HG03064 (cell line): ENCODE results near the gene PCDHGA12.
"Not testable (repeated sequence)": the region's sequence is repeated elsewhere in the genome, so short reads cannot be mapped to it uniquely, and the experiment has no call there.

Experiments
- ATAC-seq: cut with Tn5 transposase; IDR thresholded peaks from one replicate; pipeline ENCODE4 v1.9.1; 2021; ENCODE audit warnings: low read depth; ENCODE audit not compliant: unreplicated experiment

Gene PCDHGA12

GRCh38 chr5:141430332-141431113, at the start of gene PCDHGA12:
PCDHGA12 (plus strand) TSS chr5:141430507; CDS start chr5:141430760, 253 bp downstream.
- ATAC-seq: peak; percentile 95

GRCh38 chr5:141382469-141383294, 47.6 kb upstream of the PCDHGA12 start, which contains the start of gene PCDHGA7:
PCDHGA7 (plus strand) TSS chr5:141382742; CDS start chr5:141382900, 158 bp downstream.
- no peak for ATAC-seq

DNA sequence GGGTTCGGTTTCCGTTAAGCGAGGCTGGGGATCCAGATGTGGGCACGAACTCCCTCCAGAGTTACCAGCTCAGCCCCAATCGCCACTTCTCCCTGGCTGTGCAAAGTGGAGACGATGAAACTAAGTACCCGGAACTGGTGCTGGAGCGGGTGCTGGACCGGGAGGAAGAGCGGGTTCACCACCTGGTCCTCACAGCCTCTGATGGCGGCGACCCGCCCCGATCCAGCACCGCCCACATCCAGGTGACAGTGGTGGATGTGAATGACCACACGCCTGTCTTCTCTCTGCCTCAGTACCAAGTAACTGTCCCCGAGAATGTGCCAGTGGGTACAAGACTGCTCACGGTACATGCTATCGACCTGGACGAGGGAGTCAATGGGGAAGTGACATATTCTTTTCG, 47.0 kb upstream of the PCDHGA12 start:
- no peak for ATAC-seq

GRCh38 chr5:141384471-141385267, 45.6 kb upstream of the PCDHGA12 start:
- ATAC-seq: no peak

GRCh38 chr5:141387557-141388311, 42.6 kb upstream of the PCDHGA12 start, which contains the start of gene PCDHGB4:
PCDHGB4 (plus strand) TSS chr5:141387698; CDS start chr5:141387885, 187 bp downstream.
- ATAC-seq: peak; percentile 87

DNA sequence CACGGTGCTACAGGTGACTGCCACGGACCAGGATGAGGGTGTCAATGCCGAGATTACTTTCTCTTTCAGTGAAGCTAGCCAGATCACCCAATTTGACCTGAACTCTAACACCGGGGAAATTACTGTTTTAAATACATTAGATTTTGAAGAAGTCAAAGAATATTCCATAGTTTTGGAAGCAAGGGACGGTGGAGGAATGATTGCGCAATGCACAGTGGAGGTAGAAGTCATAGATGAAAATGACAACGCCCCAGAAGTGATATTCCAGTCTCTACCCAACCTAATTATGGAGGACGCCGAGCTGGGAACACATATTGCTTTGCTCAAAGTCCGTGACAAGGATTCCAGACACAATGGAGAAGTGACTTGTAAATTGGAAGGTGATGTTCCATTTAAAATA, 41.6 kb upstream of the PCDHGA12 start:
- no peak for ATAC-seq

GRCh38 chr5:141389153-141390042, 40.9 kb upstream of the PCDHGA12 start:
- ATAC-seq: no peak

DNA sequence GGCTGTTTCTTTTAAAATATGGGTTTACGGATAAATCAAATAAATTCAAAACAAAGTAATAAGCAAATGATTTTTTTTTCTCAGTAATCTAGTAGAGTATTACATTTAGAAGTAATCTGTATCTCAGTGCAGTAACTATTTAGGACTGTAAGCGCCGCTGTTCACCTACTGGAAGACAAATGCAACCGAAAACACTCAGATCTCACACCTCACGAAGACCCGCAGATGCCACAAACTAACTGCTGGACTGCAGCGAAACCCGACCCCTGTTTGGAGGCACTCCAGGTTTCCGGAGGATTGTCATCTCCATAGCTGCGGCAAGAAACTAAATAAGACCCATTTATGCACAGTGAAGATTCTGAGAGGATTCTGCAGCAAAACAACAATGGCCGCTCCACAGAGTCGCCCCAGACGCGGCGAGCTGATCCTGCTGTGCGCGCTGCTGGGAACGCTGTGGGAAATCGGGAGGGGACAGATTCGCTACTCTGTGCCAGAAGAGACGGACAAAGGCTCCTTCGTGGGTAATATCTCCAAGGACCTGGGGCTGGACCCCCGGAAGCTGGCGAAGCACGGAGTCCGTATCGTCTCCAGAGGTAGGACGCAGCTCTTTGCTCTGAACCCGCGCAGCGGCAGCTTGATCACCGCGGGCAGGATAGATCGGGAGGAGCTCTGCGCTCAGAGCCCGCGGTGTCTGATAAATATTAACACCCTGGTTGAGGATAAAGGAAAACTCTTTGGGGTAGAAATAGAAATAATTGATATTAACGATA, 37.7 kb upstream of the PCDHGA12 start, which contains the start of gene PCDHGA8:
TSS of gene PCDHGA8 (plus strand) at position 205 of the 770 bp plus-strand sequence. CDS start at position 386, 181 bp downstream.
- ATAC-seq: no peak

GRCh38 chr5:141393267-141393666, 37.0 kb upstream of the PCDHGA12 start:
- ATAC-seq: no peak

DNA sequence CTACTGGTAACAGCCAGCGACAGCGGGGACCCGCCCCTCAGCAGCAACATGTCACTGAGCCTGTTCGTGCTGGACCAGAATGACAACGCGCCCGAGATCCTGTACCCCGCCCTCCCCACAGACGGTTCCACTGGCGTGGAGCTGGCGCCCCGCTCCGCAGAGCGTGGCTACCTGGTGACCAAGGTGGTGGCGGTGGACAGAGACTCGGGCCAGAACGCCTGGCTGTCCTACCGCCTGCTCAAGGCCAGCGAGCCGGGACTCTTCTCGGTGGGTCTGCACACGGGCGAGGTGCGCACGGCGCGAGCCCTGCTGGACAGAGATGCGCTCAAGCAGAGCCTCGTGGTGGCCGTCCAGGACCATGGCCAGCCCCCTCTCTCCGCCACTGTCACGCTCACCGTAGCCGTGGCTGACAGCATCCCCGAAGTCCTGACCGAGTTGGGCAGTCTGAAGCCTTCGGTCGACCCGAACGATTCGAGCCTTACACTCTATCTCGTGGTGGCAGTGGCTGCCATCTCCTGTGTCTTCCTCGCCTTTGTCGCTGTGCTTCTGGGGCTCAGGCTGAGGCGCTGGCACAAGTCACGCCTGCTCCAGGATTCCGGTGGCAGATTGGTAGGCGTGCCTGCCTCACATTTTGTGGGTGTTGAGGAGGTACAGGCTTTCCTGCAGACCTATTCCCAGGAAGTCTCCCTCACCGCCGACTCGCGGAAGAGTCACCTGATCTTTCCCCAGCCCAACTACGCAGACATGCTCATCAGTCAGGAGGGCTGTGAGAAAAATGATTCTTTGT, 35.7 kb upstream of the PCDHGA12 start:
- ATAC-seq: not testable (repeated sequence)

DNA sequence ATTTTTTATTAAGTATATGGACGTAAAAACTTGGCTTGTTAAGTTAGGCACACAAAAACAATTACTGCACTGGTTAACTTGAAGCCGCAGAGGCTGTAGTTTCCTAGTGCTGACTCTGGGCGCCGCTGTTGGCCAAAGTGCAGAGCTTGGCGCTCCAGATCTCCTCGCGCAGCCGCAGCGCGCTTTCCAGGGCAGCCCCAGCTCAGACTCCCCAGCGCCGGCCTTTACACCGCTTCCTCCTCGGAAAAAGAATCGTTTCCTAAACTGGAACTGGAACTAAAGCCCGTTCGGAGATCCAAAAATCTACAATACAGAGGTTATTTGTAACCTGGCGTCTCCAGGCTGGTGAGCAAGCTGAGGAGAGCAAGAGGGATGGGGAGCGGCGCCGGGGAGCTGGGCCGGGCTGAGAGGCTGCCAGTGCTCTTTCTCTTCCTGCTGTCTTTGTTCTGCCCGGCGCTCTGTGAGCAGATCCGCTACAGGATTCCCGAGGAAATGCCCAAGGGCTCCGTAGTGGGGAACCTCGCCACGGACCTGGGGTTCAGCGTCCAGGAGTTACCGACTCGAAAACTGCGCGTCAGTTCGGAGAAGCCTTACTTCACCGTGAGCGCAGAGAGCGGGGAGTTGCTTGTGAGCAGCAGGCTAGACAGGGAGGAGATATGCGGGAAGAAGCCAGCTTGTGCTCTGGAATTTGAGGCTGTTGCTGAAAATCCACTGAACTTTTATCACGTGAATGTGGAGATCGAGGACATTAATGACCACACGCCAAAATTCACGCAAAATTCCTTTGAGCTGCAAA, 32.4 kb upstream of the PCDHGA12 start, which contains the start of gene PCDHGB5:
TSS of gene PCDHGB5 (plus strand) at position 192 of the 796 bp plus-strand sequence. CDS start at position 373, 181 bp downstream.
- peak; percentile 98 for ATAC-seq

DNA sequence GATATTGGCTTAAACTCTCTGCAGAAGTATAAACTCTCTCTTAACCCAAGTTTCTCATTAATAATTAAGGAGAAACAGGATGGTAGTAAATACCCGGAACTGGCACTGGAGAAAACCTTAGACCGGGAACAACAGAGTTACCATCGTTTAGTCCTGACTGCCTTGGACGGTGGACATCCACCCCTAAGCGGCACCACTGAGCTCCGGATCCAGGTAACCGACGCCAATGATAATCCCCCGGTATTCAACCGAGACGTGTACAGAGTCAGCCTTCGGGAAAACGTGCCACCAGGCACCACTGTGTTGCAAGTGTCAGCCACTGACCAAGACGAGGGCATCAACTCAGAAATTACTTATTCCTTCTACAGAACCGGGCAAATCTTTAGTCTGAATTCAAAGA, 31.7 kb upstream of the PCDHGA12 start:
- ATAC-seq: no peak

DNA sequence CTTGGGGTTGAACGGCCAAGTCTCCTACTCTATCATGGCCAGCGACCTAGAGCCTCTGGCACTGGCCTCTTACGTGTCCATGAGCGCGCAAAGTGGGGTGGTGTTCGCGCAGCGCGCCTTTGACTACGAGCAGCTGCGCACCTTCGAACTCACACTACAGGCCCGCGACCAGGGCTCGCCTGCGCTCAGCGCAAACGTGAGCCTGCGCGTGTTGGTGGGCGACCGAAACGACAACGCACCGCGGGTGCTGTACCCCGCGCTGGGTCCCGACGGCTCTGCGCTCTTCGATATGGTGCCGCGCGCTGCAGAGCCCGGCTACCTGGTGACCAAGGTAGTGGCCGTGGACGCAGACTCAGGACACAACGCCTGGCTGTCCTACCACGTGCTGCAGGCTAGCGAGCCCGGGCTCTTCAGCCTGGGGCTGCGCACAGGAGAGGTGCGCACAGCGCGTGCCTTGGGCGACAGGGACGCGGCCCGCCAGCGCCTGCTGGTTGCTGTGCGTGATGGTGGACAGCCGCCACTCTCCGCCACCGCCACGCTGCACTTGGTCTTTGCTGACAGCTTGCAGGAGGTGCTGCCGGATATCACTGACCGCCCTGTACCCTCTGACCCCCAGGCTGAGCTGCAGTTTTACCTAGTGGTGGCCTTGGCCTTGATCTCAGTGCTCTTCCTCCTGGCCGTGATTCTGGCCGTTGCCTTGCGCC, 30.6 kb upstream of the PCDHGA12 start:
- no peak for ATAC-seq

GRCh38 chr5:141402553-141403243, 27.6 kb upstream of the PCDHGA12 start, which contains the start of gene PCDHGA9:
PCDHGA9 (plus strand) TSS chr5:141402778; CDS start chr5:141402953, 175 bp downstream.
- ATAC-seq: no peak

- ATAC-seq: no peak
Measured at GRCh38 chr5:141403387-141403786, 26.9 kb upstream of the PCDHGA12 start.
